GM12865 (cell line): ENCODE measurements around the gene HAGHL.
A peak's percentile ranks its signal among the peaks of the same experiment; 100 is the strongest.
"Not testable (repeated sequence)": the region's sequence is repeated elsewhere in the genome, so short reads cannot be mapped to it uniquely, and the experiment has no call there.

Source experiments
- DNase-seq: peaks from one replicate; pipeline ENCODE4 v3.0.0; 2010; ENCODE audit warnings: low read depth
- H3K4me3 ChIP-seq: 2 replicates; pipeline ENCODE4 v1.5.1; 2011; ENCODE audit warnings: mild to moderate bottlenecking, low read depth, low read length, control low read depth
- TF ChIP-seq, protein P1 (sequence below): IDR thresholded peaks from 2 replicates; pipeline ENCODE4 v1.5.1; 2011; ENCODE audit warnings: low read length, control low read depth, low read depth, inconsistent platforms; ENCODE audit not compliant: insufficient read depth; ENCODE audit errors: missing control alignments

HAGHL gene

DNA sequence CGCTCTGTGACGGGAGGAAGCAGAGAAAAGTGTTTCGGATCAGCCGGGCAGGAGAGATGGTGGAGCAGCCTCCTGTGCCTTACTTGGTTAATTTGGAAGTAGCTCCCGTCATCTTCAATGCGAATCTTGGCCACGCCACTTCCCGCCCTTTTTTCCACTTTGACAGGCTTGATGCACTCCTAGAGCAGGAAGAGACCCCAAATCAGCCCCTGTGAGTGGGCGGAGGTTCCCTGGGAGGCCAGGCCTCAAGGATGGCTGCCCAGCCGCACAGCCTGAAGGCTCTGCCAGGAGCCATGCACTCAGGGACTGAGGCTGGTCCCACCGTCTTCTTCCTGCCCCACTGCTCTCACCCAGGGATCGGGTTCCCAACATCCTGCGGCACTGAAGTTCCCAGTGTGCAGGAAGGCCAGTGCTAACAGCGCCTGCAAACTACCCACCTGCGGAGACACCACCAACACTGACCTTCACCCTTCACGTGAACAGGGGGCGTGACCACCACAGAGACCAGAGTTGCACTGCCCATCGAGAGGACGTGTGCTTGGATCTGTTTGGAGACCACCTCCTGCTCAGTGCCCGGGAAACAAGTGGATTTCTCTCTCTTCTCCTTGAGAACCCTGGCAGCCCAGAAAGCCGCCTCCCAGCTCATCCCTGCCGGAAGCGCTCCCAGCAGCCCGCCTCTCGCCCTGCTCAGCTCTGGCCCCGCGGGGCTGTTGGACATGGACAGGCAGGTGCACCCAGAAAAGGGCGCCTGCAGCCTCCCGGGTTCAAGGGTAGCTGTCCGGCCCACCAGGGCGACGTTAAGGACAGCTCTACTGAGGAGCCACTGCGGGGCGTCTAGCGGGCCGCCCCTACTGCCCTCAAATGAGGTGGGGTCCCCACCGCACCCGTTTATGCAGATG lies 12.9 kb downstream of the HAGHL start:
- H3K4me3 ChIP-seq, result peak overlapping the region; percentile 89
- TF ChIP-seq, protein P1, sequence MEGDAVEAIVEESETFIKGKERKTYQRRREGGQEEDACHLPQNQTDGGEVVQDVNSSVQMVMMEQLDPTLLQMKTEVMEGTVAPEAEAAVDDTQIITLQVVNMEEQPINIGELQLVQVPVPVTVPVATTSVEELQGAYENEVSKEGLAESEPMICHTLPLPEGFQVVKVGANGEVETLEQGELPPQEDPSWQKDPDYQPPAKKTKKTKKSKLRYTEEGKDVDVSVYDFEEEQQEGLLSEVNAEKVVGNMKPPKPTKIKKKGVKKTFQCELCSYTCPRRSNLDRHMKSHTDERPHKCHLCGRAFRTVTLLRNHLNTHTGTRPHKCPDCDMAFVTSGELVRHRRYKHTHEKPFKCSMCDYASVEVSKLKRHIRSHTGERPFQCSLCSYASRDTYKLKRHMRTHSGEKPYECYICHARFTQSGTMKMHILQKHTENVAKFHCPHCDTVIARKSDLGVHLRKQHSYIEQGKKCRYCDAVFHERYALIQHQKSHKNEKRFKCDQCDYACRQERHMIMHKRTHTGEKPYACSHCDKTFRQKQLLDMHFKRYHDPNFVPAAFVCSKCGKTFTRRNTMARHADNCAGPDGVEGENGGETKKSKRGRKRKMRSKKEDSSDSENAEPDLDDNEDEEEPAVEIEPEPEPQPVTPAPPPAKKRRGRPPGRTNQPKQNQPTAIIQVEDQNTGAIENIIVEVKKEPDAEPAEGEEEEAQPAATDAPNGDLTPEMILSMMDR, result no peak
- no peak for DNase-seq

DNA sequence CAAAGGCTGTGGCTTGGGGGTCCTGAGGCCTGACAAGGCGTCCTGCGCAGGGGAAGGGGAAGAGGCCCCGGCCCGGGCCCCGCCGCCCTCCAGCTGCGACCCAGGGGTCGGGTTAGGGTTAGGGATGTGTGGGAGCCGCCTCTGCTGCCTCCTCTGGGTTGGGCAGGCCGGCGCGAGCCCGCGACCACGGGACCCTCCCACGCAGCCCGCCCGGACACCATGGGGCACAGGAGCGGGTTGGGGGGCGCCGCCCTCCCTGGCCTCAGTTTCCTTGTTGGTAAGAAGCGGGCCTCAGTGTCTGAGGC lies 13.5 kb downstream of the HAGHL start:
- peak overlapping the region; percentile 89 for H3K4me3 ChIP-seq
- TF ChIP-seq, protein P1, result no peak
- DNase-seq, result no peak

DNA sequence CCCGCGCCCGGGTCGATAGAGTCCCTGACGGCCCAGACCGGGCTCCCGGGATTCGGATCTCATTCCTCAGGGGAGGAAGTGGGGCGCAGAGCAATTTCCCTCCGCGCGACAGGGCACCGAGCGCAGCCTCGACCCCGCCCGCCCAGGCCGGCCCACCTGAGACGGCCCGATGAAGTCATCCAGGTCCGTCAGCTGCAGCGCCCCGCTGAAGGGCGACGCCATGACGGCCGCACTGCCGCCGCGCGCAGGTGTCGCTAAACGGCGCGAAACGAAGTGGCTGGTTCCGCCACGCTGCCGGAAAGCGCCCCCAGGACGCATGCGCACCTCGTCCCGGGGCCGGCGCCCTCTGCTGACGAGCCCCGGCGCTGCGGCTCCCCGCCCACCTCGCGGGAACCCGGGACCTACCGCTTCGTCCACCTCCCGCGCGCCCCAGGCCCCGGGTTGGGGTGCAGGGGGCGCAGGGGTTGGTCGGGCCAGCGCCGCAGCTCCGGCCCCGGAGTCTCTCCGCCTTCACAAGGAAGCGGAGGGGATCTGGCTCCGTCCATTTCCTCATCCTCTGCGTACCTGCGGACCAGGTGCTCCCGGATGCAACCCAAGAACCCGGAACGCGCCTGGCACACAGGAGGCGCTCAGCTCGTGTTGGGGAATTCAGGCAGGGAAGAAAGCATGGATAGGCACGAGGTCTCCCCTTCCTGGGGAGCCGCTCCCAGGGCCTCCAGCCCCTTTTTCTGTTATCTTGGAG lies 14.0 kb downstream of the HAGHL start, which contains the start of gene CIAO3:
TSS of gene CIAO3 (minus strand) at position 234 of the 742 bp plus-strand sequence. CDS start at position 222, 12 bp downstream.
- DNase-seq, result peak; percentile 97
- H3K4me3 ChIP-seq, result peak within 1 kb of the TSS; percentile 89
- TF ChIP-seq, protein P1, result peak; percentile 93

DNA sequence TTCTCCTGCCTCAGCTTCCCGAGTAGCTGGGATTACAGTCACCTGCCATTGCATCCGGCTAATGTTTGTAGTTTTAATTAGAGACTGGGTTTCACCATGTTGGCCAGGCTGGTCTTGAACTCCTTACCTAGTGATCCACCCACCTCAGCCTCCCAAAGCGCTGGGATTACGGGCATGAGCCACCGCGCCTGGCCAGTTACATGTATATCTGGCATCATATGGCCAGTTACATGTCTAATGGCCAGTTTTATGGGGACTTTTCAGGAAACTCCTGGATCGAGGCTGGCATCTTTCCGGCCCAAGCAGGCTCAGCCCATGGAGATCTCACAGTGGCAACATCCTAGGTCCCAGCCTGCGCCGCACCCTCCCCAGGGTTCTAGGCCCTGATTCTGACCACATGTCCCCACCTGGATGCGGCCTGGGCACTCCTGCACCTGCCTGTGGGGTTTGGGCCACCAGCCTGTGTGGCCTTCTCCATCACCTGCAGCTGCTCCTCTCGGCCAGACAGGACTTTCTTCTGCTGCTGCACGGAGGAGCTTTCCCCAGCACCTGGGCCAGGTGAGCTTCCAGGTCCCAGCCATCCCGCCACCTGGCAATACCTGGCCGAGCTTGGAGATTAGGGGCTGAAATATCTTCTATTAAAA lies 15.2 kb downstream of the HAGHL start:
- DNase-seq, result no peak
- no peak overlapping the region for H3K4me3 ChIP-seq
- TF ChIP-seq, protein P1, result no peak

DNA sequence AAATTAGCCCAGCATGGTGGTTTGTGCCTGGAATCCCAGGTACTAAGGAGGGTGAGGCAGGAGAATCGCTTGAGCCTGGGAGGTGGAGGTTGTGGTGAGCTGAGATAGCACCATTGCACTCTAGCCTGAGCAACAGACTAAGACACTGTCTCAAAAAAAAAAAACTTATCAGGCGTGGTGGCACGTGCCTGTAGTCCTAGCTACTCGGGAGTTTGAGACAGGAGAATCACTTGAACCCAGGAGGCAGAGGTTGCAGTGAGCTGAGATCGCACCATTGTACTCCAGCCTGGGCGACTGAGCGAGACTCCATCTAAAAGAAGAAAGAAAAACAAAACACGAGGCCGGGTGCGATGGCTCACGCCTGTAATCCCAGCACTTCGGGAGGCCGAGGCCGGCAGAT lies 16.0 kb downstream of the HAGHL start:
- DNase-seq, H3K4me3 ChIP-seq: not testable (repeated sequence)

DNA sequence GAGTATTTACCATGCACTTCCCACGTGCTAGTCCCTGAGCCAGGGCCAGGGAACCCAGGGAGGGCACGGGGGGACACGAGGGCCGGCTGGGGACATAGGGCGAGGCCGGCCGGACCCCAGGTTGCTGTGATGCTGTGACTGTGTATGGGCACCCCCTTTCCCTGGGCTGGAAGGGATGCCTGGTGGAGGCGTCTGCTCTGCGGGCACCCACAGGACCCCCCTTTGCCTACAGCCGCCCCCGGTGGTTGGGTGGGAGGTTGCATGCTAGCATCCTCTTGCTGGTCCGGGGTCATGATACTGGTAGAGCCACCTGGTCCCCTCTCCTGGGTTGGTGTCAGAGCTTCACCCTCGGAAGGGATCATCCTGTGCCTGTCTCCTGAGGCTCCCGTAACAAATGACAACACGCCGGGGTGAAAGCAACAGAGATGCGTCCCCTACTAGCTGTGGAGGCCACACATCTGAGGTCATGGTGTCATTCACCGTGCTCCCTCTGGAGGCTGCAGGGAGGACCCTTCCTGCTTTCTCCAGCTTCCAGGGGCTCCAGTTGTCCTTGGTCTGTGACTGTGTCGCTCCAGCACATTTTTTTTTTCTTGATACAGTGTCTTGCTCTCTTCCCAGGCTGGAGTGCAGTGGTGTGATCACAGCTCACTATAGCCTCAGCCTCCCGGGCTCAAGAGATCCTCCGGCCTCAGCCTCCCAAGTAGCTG lies 17.0 kb downstream of the HAGHL start:
- H3K4me3 ChIP-seq, result no peak overlapping the region
- TF ChIP-seq, protein P1, result peak; percentile 33
- DNase-seq, result no peak
